Measurements from ENCODE around the gene CD300LF. TPM values are rescaled to one million over a fixed set of nuclear protein-coding genes. Genes with fewer than 3 reads are reported as not detected.

CD300LF gene
- polyA plus RNA-seq, 4 donors = 1.6 to 5.7 (median 2.4) TPM

DNA sequence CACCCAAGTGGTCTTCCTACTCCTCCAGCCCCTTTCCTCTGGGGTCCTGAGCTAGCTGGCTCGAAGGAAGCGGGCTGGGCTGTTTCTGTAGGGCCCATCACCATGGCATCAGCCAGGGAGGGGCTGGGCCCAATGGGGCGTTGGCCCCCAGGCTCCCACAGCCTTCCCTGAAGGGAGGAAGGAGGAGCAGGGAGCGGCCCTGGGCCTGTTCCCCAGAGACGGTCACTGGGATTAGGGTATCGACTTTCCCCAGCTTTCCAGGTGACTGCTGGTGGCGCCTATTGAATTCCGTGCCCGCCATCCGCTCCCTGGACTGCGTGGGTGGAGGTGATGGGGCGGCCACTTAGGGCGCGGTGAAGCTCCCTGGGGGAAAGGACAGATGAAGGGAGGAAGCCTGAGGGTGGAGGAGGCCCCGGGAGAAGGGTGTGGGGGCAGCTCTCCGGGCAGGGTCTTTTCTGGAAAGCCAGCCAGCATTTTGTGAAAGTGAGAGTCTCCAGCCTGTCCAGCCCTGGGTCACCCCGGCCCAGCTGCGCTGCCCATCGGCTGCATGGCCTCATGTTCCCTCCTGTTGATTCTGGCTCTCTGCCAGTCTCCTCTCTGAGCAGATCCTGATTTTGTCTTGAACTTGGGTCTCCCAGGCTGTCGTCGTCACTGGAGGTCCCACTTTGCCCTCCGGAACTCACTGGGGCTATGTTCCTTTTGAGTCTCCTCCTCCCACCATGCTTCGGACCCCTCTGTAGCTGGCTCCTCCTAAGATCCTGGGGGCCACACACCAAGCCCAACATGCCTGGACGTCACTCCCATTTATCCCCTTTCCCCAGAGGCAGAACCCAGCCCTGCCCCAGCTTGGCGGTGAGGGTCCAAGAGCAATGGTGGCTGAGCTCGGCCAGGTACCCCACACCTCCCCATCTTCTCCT is 45.5 kb upstream of the CD300LF start:
- H3K4me1 ChIP-seq (ENCODE audit: control insufficient read depth in 3 of 3, insufficient read depth in 2 of 3, low read depth in 1 of 3, low read length in 2 of 3) = peaks cover 35 to 90% (median 42%) of the 10 kb centered on the region in 3 donors
- peak overlapping the region in 2 of 3 donors; percentile 17 to 37 for H3K4me3 ChIP-seq (ENCODE audit: low read depth in 1 of 3, low read length in 3 of 3)
- H3K9me3 ChIP-seq (ENCODE audit: control insufficient read depth in 2 of 2, insufficient read depth in 1 of 2, low read depth in 1 of 2, low read length in 1 of 2) = no peaks in the 10 kb centered on the region
- 22 to 41% (median 33%) methylated on average over 25 to 26 of the region's 26 CpGs for WGBS, 3 donors
- H3K36me3 ChIP-seq (ENCODE audit: control insufficient read depth in 3 of 3, insufficient read depth in 2 of 3, low read depth in 1 of 3, low read length in 3 of 3) = peaks cover 2 to 96% (median 5%) of the 10 kb centered on the region in 3 donors
- no peaks in the 10 kb centered on the region for H3K27me3 ChIP-seq (ENCODE audit: control insufficient read depth in 3 of 3, insufficient read depth in 3 of 3, low read length in 3 of 3)
- peak overlapping the region; percentile 85 to 92 (median 90) for H3K27ac ChIP-seq (ENCODE audit: low read depth in 1 of 3, low read length in 2 of 3)
- DNase-seq (peak; percentile 50 to 76), FAIRE-seq (no peak)

DNA sequence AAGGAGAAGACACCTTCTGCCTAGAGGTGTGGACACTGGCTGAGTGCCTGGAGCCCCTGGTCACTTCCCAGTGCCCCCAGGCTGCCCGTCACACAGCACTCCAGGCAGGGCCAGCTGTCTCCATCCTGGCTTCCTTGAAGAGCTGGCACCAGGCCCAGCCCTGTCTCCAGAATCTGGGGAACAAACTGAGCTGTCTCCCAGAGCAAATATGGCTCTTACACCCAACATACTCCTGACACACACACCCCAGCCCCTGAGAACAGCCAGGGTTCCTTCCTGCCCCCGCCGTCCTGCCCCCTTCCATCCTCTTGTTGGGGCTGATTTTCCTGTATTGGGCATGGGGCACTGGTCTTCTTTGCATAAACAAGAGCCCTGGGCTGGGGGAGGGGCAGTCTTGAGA is 44.8 kb upstream of the CD300LF start:
- H3K9me3 ChIP-seq (ENCODE audit: control insufficient read depth in 2 of 2, insufficient read depth in 1 of 2, low read depth in 1 of 2, low read length in 1 of 2) = peaks cover 0 to 4% of the 10 kb centered on the region in 2 donors
- 23 to 43% (median 34%) methylated on average over 3 of the region's 3 CpGs for WGBS, 3 donors
- H3K27ac ChIP-seq (ENCODE audit: low read depth in 1 of 3, low read length in 2 of 3) = peak overlapping the region; percentile 85 to 92 (median 90)
- DNase-seq (peak in 1 of 2 donors; percentile 63), FAIRE-seq (no peak)
- peaks cover 2 to 98% (median 5%) of the 10 kb centered on the region in 3 donors for H3K36me3 ChIP-seq (ENCODE audit: control insufficient read depth in 3 of 3, insufficient read depth in 2 of 3, low read depth in 1 of 3, low read length in 3 of 3)
- peaks cover 37 to 90% (median 49%) of the 10 kb centered on the region in 3 donors for H3K4me1 ChIP-seq (ENCODE audit: control insufficient read depth in 3 of 3, insufficient read depth in 2 of 3, low read depth in 1 of 3, low read length in 2 of 3)
- peak overlapping the region in 2 of 3 donors; percentile 17 to 37 for H3K4me3 ChIP-seq (ENCODE audit: low read depth in 1 of 3, low read length in 3 of 3)
- no peaks in the 10 kb centered on the region for H3K27me3 ChIP-seq (ENCODE audit: control insufficient read depth in 3 of 3, insufficient read depth in 3 of 3, low read length in 3 of 3)

DNA sequence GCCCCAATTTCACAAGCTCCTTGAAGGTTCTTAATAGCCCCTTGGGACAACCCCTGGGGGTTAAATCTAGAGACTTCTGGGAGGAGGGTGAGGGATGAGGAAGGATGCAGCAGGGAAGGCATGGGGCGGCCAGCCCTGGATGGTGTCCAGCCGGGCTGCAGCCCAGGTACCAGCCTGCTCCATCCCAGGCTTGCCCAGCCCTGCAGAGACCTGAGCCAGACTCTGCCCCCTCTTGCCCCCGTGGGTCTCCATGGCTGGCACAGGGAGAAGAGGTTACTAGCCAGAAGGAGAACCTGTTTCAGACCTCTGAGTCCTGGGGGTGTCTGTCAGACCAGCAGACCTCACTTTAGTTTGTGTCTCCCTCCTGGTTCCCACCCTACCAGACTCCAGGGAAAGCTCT is 44.2 kb upstream of the CD300LF start:
- Histone ChIP-seq H3K4me1 (ENCODE audit: control insufficient read depth in 3 of 3, insufficient read depth in 2 of 3, low read depth in 1 of 3, low read length in 2 of 3) (peaks cover 41 to 90% (median 50%) of the 10 kb centered on the region in 3 donors), H3K36me3 (ENCODE audit: control insufficient read depth in 3 of 3, insufficient read depth in 2 of 3, low read depth in 1 of 3, low read length in 3 of 3) (peaks cover 0 to 98% (median 5%) of the 10 kb centered on the region in 3 donors), H3K27ac (ENCODE audit: low read depth in 1 of 3, low read length in 2 of 3) (peak overlapping the region; percentile 85 to 92 (median 90)), H3K27me3 (ENCODE audit: control insufficient read depth in 3 of 3, insufficient read depth in 3 of 3, low read length in 3 of 3) (no peaks in the 10 kb centered on the region), H3K9me3 (ENCODE audit: control insufficient read depth in 2 of 2, insufficient read depth in 1 of 2, low read depth in 1 of 2, low read length in 1 of 2) (peaks cover 0 to 4% of the 10 kb centered on the region in 2 donors), H3K4me3 (ENCODE audit: low read depth in 1 of 3, low read length in 3 of 3) (peak overlapping the region in 1 of 3 donors; percentile 2)
- DNase-seq (no peak), FAIRE-seq (no peak)
- 40 to 65% (median 54%) methylated on average over 3 of the region's 3 CpGs for WGBS, 3 donors

- Histone ChIP-seq H3K4me1 (ENCODE audit: control insufficient read depth in 3 of 3, insufficient read depth in 2 of 3, low read depth in 1 of 3, low read length in 2 of 3) (peaks cover 40 to 89% (median 44%) of the 10 kb centered on the region in 3 donors), H3K9me3 (ENCODE audit: control insufficient read depth in 2 of 2, insufficient read depth in 1 of 2, low read depth in 1 of 2, low read length in 1 of 2) (peaks cover 0 to 4% of the 10 kb centered on the region in 2 donors), H3K4me3 (ENCODE audit: low read depth in 1 of 3, low read length in 3 of 3) (no peak overlapping the region), H3K27me3 (ENCODE audit: control insufficient read depth in 3 of 3, insufficient read depth in 3 of 3, low read length in 3 of 3) (no peaks in the 10 kb centered on the region), H3K36me3 (ENCODE audit: control insufficient read depth in 3 of 3, insufficient read depth in 2 of 3, low read depth in 1 of 3, low read length in 3 of 3) (peaks cover 0 to 96% (median 5%) of the 10 kb centered on the region in 3 donors), H3K27ac (ENCODE audit: low read depth in 1 of 3, low read length in 2 of 3) (no peak overlapping the region)
- DNase-seq (no peak), FAIRE-seq (no peak)
- 83 to 90% (median 84%) methylated on average over 8 of the region's 8 CpGs for WGBS, 3 donors
These were observed 42.8 kb upstream of the CD300LF start for GRCh38 chr17:74755533-74755932.

DNA sequence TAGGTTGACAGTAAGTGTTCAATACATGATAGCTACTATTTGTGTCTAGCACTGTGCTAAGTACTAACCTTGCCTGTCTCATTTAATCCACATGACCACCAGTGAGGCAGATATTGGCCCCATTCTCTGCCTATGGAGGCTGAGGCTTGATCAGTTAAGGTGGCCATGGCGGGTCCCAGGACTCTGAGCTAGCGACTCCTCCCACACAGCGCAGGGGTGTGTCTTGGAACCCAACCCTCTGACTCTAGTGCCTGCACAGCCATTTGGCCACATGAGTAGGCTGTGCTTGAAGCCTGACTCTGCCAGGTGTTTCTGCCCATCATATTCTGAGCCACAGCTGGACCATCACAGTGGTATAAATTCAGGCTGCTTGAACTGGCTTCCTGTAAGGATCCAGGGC is 42.1 kb upstream of the CD300LF start:
- Histone ChIP-seq H3K4me3 (ENCODE audit: low read depth in 1 of 3, low read length in 3 of 3) (no peak overlapping the region), H3K9me3 (ENCODE audit: control insufficient read depth in 2 of 2, insufficient read depth in 1 of 2, low read depth in 1 of 2, low read length in 1 of 2) (peaks cover 0 to 4% of the 10 kb centered on the region in 2 donors), H3K27ac (ENCODE audit: low read depth in 1 of 3, low read length in 2 of 3) (peak overlapping the region in 1 of 3 donors; percentile 24), H3K27me3 (ENCODE audit: control insufficient read depth in 3 of 3, insufficient read depth in 3 of 3, low read length in 3 of 3) (no peaks in the 10 kb centered on the region), H3K36me3 (ENCODE audit: control insufficient read depth in 3 of 3, insufficient read depth in 2 of 3, low read depth in 1 of 3, low read length in 3 of 3) (peaks cover 0 to 95% (median 5%) of the 10 kb centered on the region in 3 donors), H3K4me1 (ENCODE audit: control insufficient read depth in 3 of 3, insufficient read depth in 2 of 3, low read depth in 1 of 3, low read length in 2 of 3) (peaks cover 33 to 82% (median 39%) of the 10 kb centered on the region in 3 donors)
- WGBS, 3 donors = 61 to 90% (median 82%) methylated on average over 3 of the region's 3 CpGs
- DNase-seq = peak in 1 of 2 donors; percentile 50
- FAIRE-seq = no peak

DNA sequence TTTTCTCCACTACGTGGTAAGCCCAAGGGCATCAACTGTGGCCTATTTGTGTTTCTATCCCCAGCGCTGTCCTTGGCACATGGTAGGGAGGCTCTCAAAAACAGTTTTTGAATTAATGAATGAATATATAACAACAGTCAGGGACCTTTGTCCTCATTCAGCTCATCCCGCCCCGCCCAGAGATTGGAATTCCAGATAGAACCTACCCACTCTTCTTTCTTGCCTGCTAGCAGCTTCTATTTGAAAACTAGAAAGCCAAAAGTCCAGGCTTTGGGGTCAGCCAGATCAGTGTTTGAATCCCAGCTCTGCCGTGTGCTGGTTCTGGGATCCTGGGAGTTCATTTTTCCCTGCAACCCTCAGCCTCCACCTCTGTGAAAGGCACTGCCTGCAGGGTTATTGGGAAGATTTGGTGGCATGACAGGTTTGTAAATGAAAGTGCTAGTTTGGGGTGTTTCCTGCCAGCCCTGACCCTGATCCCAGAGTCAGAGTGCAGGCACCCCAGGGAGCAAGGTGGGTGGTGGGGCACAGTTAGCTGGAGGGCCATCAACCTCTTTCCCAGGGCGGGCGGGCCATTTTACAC is 40.2 kb upstream of the CD300LF start:
- FAIRE-seq (no peak), DNase-seq (peak; percentile 55 to 82)
- peak overlapping the region; percentile 84 to 97 (median 91) for H3K27ac ChIP-seq (ENCODE audit: low read depth in 1 of 3, low read length in 2 of 3)
- no peaks in the 10 kb centered on the region for H3K27me3 ChIP-seq (ENCODE audit: control insufficient read depth in 3 of 3, insufficient read depth in 3 of 3, low read length in 3 of 3)
- peak overlapping the region in 1 of 3 donors; percentile 35 for H3K4me3 ChIP-seq (ENCODE audit: low read depth in 1 of 3, low read length in 3 of 3)
- peaks cover 24 to 63% (median 24%) of the 10 kb centered on the region in 3 donors for H3K4me1 ChIP-seq (ENCODE audit: control insufficient read depth in 3 of 3, insufficient read depth in 2 of 3, low read depth in 1 of 3, low read length in 2 of 3)
- H3K9me3 ChIP-seq (ENCODE audit: control insufficient read depth in 2 of 2, insufficient read depth in 1 of 2, low read depth in 1 of 2, low read length in 1 of 2) = peaks cover 0 to 4% of the 10 kb centered on the region in 2 donors
- H3K36me3 ChIP-seq (ENCODE audit: control insufficient read depth in 3 of 3, insufficient read depth in 2 of 3, low read depth in 1 of 3, low read length in 3 of 3) = peaks cover 0 to 82% (median 5%) of the 10 kb centered on the region in 3 donors
- 70 to 85% (median 78%) methylated on average over 7 of the region's 7 CpGs for whole genome bisulfite sequencing, 3 donors

GRCh38 chr17:74752415-74752814 is 39.7 kb upstream of the CD300LF start:
- FAIRE-seq (no peak), DNase-seq (peak in 1 of 2 donors; percentile 2)
- H3K27me3 ChIP-seq (ENCODE audit: control insufficient read depth in 3 of 3, insufficient read depth in 3 of 3, low read length in 3 of 3) = no peaks in the 10 kb centered on the region
- H3K4me3 ChIP-seq (ENCODE audit: low read depth in 1 of 3, low read length in 3 of 3) = no peak overlapping the region
- H3K36me3 ChIP-seq (ENCODE audit: control insufficient read depth in 3 of 3, insufficient read depth in 2 of 3, low read depth in 1 of 3, low read length in 3 of 3) = peaks cover 0 to 77% (median 5%) of the 10 kb centered on the region in 3 donors
- H3K9me3 ChIP-seq (ENCODE audit: control insufficient read depth in 2 of 2, insufficient read depth in 1 of 2, low read depth in 1 of 2, low read length in 1 of 2) = peaks cover 0 to 4% of the 10 kb centered on the region in 2 donors
- peak overlapping the region; percentile 84 to 97 (median 91) for H3K27ac ChIP-seq (ENCODE audit: low read depth in 1 of 3, low read length in 2 of 3)
- peaks cover 19 to 63% (median 20%) of the 10 kb centered on the region in 3 donors for H3K4me1 ChIP-seq (ENCODE audit: control insufficient read depth in 3 of 3, insufficient read depth in 2 of 3, low read depth in 1 of 3, low read length in 2 of 3)
- WGBS, 3 donors = 71 to 84% (median 84%) methylated on average over 9 of the region's 9 CpGs
